Astrocyte (in vitro differentiated cells and primary cell): ENCODE results near the gene DRC1. TPM values are rescaled to one million over a fixed set of nuclear protein-coding genes. Genes with fewer than 3 reads are reported as not detected.

Experiments used
- DNase-seq: peaks from one replicate; pipeline ENCODE4 v3.0.0-alpha.2; 2010; ENCODE audit warnings: low read depth
- FAIRE-seq: peaks from 2 replicates; lab custom pipeline; 2011; peaks lifted over from hg19 to GRCh38; lab: Jason Lieb, UNC
- H2AFZ ChIP-seq: 2 replicates; pipeline ENCODE4 v1.6.0; 2012; ENCODE audit warnings: low read depth, low read length, inconsistent platforms
- H3K27ac ChIP-seq: 2 replicates; pipeline ENCODE4 v1.5.1; 2011; ENCODE audit warnings: low read depth, low read length, inconsistent platforms
- H3K27me3 ChIP-seq: 2 replicates; pipeline ENCODE4 v1.6.0; 2011; ENCODE audit warnings: low read length, inconsistent platforms; ENCODE audit not compliant: insufficient read depth
- H3K36me3 ChIP-seq: 2 replicates; pipeline ENCODE4 v1.5.1; 2011; ENCODE audit warnings: low read length, inconsistent platforms; ENCODE audit not compliant: insufficient read depth
- H3K4me1 ChIP-seq: 2 replicates; pipeline ENCODE4 v1.5.1; 2011; ENCODE audit warnings: low read length, inconsistent platforms; ENCODE audit not compliant: insufficient read depth
- H3K4me2 ChIP-seq: 2 replicates; pipeline ENCODE4 v1.6.0; 2012; ENCODE audit warnings: low read length, inconsistent platforms
- H3K4me3 ChIP-seq: 2 replicates; pipeline ENCODE4 v1.5.1; 2011; ENCODE audit warnings: low read depth, mild to moderate bottlenecking, low read length, inconsistent platforms; ENCODE audit not compliant: insufficient read depth
- H3K79me2 ChIP-seq: 2 replicates; pipeline ENCODE4 v1.6.0; 2012; ENCODE audit warnings: mild to moderate bottlenecking, low read length, inconsistent platforms; ENCODE audit not compliant: insufficient read depth
- H3K9ac ChIP-seq: 2 replicates; pipeline ENCODE4 v1.6.0; 2012; ENCODE audit warnings: mild to moderate bottlenecking, low read length, inconsistent platforms
- H3K9me3 ChIP-seq: 2 replicates; pipeline ENCODE4 v1.5.1; 2012; ENCODE audit warnings: low read depth, mild to moderate bottlenecking, low read length, inconsistent platforms; ENCODE audit not compliant: insufficient read depth
- H4K20me1 ChIP-seq: 2 replicates; pipeline ENCODE4 v1.6.0; 2012; ENCODE audit warnings: low read length, inconsistent platforms; ENCODE audit not compliant: insufficient read depth
- H3K27ac Mint-ChIP-seq: one replicate; pipeline ENCODE4 v1.8.0; 2021; ENCODE audit warnings: mild to moderate bottlenecking, mixed read lengths; ENCODE audit not compliant: unreplicated experiment
- H3K27me3 Mint-ChIP-seq: one replicate; pipeline ENCODE4 v1.8.0; 2021; ENCODE audit warnings: low read depth, mixed read lengths; ENCODE audit not compliant: unreplicated experiment
- H3K36me3 Mint-ChIP-seq: one replicate; pipeline ENCODE4 v1.8.0; 2021; ENCODE audit warnings: low read depth, mixed read lengths; ENCODE audit not compliant: unreplicated experiment
- H3K4me1 Mint-ChIP-seq: one replicate; pipeline ENCODE4 v1.8.0; 2021; ENCODE audit warnings: low read depth, mixed read lengths; ENCODE audit not compliant: unreplicated experiment
- H3K4me3 Mint-ChIP-seq: one replicate; pipeline ENCODE4 v1.8.0; 2021; ENCODE audit warnings: mild to moderate bottlenecking, moderate library complexity, mixed read lengths; ENCODE audit not compliant: unreplicated experiment
- H3K9me3 Mint-ChIP-seq: one replicate; pipeline ENCODE4 v1.8.0; 2021; ENCODE audit warnings: mild to moderate bottlenecking, mixed read lengths; ENCODE audit not compliant: unreplicated experiment
- EZH2 ChIP-seq: IDR thresholded peaks from 2 replicates; pipeline ENCODE4 v1.6.1; 2012; ENCODE audit warnings: mild to moderate bottlenecking, low read length, inconsistent platforms; ENCODE audit not compliant: insufficient read depth
- total RNA-seq: library from RNA; stranded (reverse); gene quantifications from 2 replicates; pipeline ENCODE4 v1.2.1, GENCODE V29; 2021
- TF ChIP-seq, protein P1 (sequence below): IDR thresholded peaks from 2 replicates; pipeline ENCODE4 v1.5.1; 2011; ENCODE audit warnings: low read depth, mild to moderate bottlenecking, inconsistent platforms, low read length, moderate library complexity; ENCODE audit not compliant: insufficient read depth

The DRC1 gene
- total RNA-seq, 1 donor from 2014 or later, result 0.27 TPM

DNA sequence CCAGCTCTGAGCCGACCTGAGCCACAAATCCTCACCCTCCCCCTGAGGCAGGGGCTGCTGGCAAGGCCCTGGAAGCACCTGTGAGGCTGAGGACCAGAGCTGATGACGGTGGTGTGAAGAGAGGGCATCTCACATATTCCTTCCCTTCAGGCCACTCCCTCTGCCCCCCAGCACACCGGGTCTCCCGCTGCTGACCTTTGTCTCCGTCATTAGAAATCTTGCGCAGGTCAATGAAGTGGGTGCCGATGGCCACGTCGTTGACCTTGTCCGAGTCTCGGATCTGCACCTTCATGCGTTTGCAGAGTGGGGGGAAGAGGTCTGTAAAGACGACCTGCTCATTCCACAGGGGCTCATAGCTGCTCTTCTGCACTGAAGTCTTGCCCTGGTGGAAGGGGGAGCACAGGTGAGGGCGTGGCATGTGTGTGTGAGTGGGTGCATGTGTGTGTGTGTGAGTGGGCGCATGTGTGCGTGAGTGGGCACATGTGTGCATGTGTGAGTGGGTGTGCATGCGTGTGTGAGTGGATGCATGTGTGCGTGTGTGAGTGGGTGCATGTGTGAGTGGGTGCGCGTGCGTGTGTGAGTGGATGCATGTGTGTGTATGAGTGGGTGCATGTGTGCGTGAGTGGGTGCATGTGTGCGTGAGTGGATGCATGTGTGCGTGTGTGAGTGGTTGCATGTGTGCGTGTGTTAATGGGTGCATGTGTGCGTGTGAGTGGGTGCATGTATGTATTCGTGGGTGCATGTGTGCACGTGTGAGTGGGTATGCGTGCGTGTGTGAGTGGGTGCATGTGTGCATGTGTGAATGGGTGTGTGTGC lies 80.7 kb downstream of the DRC1 start:
- H3K27ac ChIP-seq, result no peak overlapping the region
- Mint-ChIP-seq H3K36me3 (no peaks in the 10 kb centered on the region), H3K27ac (no peak overlapping the region), H3K9me3 (peaks cover 1% of the 10 kb centered on the region), H3K4me3 (peak overlapping the region; percentile 56), H3K4me1 (no peaks in the 10 kb centered on the region), H3K27me3 (peaks cover 38% of the 10 kb centered on the region)
- H3K4me2 ChIP-seq, result no peak overlapping the region
- DNase-seq, result no peak
- no peak overlapping the region for H3K4me3 ChIP-seq
- no peak for FAIRE-seq
- TF ChIP-seq, protein P1, sequence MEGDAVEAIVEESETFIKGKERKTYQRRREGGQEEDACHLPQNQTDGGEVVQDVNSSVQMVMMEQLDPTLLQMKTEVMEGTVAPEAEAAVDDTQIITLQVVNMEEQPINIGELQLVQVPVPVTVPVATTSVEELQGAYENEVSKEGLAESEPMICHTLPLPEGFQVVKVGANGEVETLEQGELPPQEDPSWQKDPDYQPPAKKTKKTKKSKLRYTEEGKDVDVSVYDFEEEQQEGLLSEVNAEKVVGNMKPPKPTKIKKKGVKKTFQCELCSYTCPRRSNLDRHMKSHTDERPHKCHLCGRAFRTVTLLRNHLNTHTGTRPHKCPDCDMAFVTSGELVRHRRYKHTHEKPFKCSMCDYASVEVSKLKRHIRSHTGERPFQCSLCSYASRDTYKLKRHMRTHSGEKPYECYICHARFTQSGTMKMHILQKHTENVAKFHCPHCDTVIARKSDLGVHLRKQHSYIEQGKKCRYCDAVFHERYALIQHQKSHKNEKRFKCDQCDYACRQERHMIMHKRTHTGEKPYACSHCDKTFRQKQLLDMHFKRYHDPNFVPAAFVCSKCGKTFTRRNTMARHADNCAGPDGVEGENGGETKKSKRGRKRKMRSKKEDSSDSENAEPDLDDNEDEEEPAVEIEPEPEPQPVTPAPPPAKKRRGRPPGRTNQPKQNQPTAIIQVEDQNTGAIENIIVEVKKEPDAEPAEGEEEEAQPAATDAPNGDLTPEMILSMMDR, result no peak
- no peak for TF ChIP-seq EZH2
- no peak overlapping the region for H2AFZ ChIP-seq
- H4K20me1 ChIP-seq, result no peaks in the 10 kb centered on the region
- no peaks in the 10 kb centered on the region for H3K79me2 ChIP-seq
- H3K4me1 ChIP-seq, result no peaks in the 10 kb centered on the region
- H3K27me3 ChIP-seq, result peaks cover 8% of the 10 kb centered on the region
- no peak overlapping the region for H3K9ac ChIP-seq
- H3K36me3 ChIP-seq, result no peaks in the 10 kb centered on the region
- no peaks in the 10 kb centered on the region for H3K9me3 ChIP-seq

DNA sequence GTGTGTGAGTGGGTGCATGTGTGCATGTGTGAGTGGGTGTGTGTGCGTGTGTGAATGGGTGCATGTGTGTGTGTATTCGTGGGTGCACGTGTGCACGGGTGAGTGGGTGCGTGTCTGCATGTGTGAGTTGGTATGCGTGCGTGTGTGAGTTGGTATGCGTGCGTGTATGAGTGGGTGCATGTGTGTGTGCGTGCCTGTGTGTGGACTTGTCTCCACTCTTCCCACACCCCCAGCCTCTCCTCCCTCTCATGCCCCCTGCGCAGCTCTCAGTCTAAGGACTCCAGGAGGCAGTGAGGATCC lies 81.3 kb downstream of the DRC1 start:
- Mint-ChIP-seq H3K9me3 (peaks cover 1% of the 10 kb centered on the region), H3K27me3 (peaks cover 37% of the 10 kb centered on the region), H3K36me3 (no peaks in the 10 kb centered on the region), H3K27ac (no peak overlapping the region), H3K4me3 (peak overlapping the region; percentile 56), H3K4me1 (peaks cover 2% of the 10 kb centered on the region)
- no peaks in the 10 kb centered on the region for H4K20me1 ChIP-seq
- H3K27ac ChIP-seq, result no peak overlapping the region
- H3K4me3 ChIP-seq, result no peak overlapping the region
- H3K9me3 ChIP-seq, result no peaks in the 10 kb centered on the region
- H3K27me3 ChIP-seq, result peaks cover 8% of the 10 kb centered on the region
- H3K4me1 ChIP-seq, result no peaks in the 10 kb centered on the region
- no peak overlapping the region for H3K4me2 ChIP-seq
- no peak overlapping the region for H3K9ac ChIP-seq
- H2AFZ ChIP-seq, result no peak overlapping the region
- no peaks in the 10 kb centered on the region for H3K79me2 ChIP-seq
- DNase-seq (no peak), FAIRE-seq (no peak)
- TF ChIP-seq EZH2, result no peak
- TF ChIP-seq, protein P1, result no peak
- H3K36me3 ChIP-seq, result no peaks in the 10 kb centered on the region

GRCh38 chr2:26483516-26483915 lies 81.8 kb downstream of the DRC1 start:
- Histone ChIP-seq H3K9ac (no peak overlapping the region), H3K27me3 (peaks cover 8% of the 10 kb centered on the region), H4K20me1 (no peaks in the 10 kb centered on the region), H2AFZ (no peak overlapping the region), H3K4me2 (no peak overlapping the region), H3K9me3 (no peaks in the 10 kb centered on the region), H3K79me2 (no peaks in the 10 kb centered on the region), H3K4me1 (no peaks in the 10 kb centered on the region), H3K27ac (no peak overlapping the region), H3K36me3 (no peaks in the 10 kb centered on the region), H3K4me3 (no peak overlapping the region)
- Mint-ChIP-seq H3K4me3 (no peak overlapping the region), H3K27me3 (peaks cover 37% of the 10 kb centered on the region), H3K4me1 (peaks cover 2% of the 10 kb centered on the region), H3K27ac (no peak overlapping the region), H3K9me3 (peaks cover 1% of the 10 kb centered on the region), H3K36me3 (no peaks in the 10 kb centered on the region)
- DNase-seq, result no peak
- TF ChIP-seq, protein P1, result no peak
- no peak for TF ChIP-seq EZH2
- no peak for FAIRE-seq
